GM21576 (cell line): ENCODE data around the gene RB1.

Experiments
- ATAC-seq: cut with Tn5 transposase; IDR thresholded peaks from one replicate; pipeline ENCODE4 v1.9.1; 2021; ENCODE audit warnings: mild to moderate bottlenecking, moderate library complexity; ENCODE audit not compliant: unreplicated experiment

RB1 gene

GRCh38 chr13:48526286-48526685 lies 222.7 kb downstream of the RB1 start:
- ATAC-seq, result no peak

- ATAC-seq, result no peak
Observed at GRCh38 chr13:48527955-48528354, 224.4 kb downstream of the RB1 start.

DNA sequence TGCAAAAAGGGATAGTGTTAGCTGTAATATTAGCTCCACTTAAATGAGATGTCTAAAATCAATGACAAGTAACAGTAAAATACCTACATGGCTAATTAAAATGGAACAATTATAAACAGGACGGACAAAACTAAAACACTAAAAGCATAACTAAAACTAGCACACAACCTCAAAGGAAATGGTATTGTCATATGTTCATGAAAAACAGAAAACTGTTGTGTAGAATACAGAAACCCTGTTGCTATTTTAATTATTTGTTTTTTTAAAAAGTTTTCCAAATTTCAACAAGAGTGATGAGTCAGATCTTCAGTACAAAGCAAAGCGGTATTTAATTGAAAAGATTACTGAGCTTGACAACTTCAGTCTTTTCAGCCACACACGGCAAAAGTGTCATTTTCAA lies 225.2 kb downstream of the RB1 start:
- no peak for ATAC-seq

DNA sequence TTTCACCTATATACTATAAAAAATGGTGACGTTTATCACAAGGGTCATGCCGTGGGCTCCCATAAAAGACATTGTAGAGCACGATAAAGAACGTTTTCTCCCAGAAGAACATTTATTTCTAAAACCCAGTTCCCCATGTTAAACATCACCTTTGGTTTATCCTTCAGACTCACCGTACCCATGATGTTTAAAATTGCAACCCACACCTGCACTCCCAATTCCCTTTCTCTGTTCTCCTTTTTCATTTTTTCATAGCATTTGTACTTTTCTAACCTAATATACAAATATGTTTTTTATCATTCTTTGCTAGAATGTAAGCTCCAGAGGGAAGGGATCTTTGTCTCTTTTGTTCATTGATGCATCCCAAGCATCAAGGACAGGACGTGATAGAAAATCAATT lies 227.3 kb downstream of the RB1 start:
- no peak for ATAC-seq
